ENCODE results near the gene MYL12A.

DNA sequence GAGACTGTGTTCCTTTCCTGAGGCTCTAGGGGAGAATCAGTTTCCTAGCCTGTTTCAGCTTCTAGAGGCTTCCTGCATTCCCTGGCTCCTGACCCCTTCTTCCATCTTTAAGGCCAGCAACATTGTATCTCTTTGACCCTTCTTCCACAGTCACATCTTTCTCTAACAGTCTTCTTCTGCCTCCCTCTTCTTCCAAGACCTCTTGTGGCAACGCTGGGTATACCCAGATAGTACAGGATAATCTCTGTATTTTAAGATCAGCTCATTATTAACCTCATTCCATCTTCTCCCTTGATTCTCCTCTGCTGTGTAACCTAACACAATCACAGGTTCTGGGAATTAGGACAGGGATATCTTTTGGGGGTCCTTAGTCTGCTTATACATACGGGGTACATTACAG lies 8.9 kb upstream of the MYL12A start:
- TF ChIP-seq, protein P1, sequence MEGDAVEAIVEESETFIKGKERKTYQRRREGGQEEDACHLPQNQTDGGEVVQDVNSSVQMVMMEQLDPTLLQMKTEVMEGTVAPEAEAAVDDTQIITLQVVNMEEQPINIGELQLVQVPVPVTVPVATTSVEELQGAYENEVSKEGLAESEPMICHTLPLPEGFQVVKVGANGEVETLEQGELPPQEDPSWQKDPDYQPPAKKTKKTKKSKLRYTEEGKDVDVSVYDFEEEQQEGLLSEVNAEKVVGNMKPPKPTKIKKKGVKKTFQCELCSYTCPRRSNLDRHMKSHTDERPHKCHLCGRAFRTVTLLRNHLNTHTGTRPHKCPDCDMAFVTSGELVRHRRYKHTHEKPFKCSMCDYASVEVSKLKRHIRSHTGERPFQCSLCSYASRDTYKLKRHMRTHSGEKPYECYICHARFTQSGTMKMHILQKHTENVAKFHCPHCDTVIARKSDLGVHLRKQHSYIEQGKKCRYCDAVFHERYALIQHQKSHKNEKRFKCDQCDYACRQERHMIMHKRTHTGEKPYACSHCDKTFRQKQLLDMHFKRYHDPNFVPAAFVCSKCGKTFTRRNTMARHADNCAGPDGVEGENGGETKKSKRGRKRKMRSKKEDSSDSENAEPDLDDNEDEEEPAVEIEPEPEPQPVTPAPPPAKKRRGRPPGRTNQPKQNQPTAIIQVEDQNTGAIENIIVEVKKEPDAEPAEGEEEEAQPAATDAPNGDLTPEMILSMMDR (IDR thresholded peaks at IDR 0.05), result no peak
- TF ChIP-seq POLR2A (IDR thresholded peaks at IDR 0.05), result no peak

All from thyroid gland (tissue), 4 donors.